Measurements from ENCODE around the gene WNT1.

- TF ChIP-seq CTCF (conservative IDR thresholded peaks at IDR 0.05 in 1 of 2, IDR thresholded peaks at IDR 0.05 in 1 of 2; ENCODE audit: extremely low read depth in 1 of 2, insufficient read depth in 1 of 2, low read depth in 1 of 2, low read length in 2 of 2) = no peak
- no peak for TF ChIP-seq EZH2 (IDR thresholded peaks at IDR 0.05; ENCODE audit: borderline replicate concordance, low read length)
Measured at GRCh38 chr12:48972952-48973483, 5.1 kb upstream of the WNT1 start.

Data from mammary epithelial cell (primary cell).